Activated CD8-positive, alpha-beta memory T cell treated with anti-CD3 and anti-CD28 coated beads for 24 hours (primary cell): Measurements from ENCODE around the gene PABPN1L.
"Not testable (repeated sequence)": the region's sequence is repeated elsewhere in the genome, so short reads cannot be mapped to it uniquely, and the experiment has no call there.

ENCODE experiments used
- DNase-seq: peaks from one replicate; pipeline ENCODE4 v3.0.0-alpha.2; 2020

The PABPN1L gene

GRCh38 chr16:88900662-88901052, 34.2 kb upstream of the PABPN1L start:
- DNase-seq, result no peak

- no peak for DNase-seq
These were observed 33.6 kb upstream of the PABPN1L start for GRCh38 chr16:88899901-88900661.

GRCh38 chr16:88897696-88898425, 31.4 kb upstream of the PABPN1L start:
- no peak for DNase-seq

- DNase-seq, result no peak
These were observed 30.0 kb upstream of the PABPN1L start for GRCh38 chr16:88896238-88897070.

DNA sequence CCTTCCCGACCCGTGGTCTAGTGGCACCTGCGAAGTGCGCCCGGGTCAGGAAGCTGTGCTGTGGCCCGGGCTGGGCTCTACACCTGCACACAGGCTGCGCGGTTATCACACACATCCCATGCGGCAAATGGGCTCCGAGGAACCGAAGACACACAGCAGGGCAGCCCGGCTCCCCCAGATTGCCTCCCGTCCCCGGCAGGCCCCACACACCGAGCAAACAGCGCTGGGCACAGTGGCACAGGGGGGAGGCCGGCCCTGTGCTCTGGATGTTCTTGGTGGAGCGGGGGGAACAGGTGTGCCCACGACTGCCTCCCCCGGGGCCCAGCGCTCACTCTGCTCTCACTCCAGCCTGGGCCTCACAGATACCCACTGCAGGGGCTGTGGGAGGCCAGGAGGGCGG, 28.9 kb upstream of the PABPN1L start:
- no peak for DNase-seq

DNA sequence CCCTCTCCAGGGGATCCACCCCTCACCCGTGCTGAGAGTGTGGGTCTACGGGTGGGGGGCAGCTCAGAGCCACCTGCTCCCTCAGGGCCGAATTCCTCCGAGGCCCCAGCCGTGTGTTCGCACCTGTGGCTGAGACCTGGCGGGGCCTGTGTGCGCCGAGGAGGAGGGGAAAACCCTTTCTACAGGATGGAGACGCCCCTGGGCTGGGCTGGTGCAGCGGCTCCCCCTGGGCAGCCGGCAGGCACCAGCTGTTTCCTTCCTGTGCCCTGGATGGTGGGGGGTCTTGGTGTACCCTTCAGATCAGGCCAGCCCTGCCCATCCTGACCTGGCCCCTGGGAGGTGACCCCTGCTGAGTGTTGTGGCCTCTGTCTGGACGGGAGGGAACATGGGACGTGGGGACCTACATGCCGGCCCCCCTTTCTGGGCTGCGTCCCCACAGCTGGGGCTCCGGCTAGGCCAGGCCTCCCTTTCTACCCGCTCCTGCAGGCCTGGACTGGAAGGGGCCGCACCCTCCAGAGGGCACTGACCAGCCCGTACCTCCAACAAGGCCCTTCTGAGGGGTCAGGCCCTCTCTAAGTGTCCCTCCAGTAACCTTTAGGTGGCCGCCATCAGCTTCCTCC, 28.3 kb upstream of the PABPN1L start:
- no peak for DNase-seq

DNA sequence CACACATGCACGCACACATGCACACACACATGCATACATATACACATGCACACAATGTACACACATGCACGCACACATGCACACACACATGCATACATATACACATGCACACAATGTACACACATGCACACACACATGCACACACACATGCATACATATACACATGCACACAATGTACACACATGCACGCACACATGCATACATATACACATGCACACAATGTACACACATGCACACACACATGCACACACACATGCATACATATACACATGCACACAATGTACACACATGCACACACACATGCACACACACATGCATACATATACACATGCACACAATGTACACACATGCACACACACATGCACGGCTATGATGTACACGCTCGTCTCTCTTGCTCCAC, 27.8 kb upstream of the PABPN1L start:
- DNase-seq, result not testable (repeated sequence)

GRCh38 chr16:88893127-88893968, 26.9 kb upstream of the PABPN1L start:
- no peak for DNase-seq

DNA sequence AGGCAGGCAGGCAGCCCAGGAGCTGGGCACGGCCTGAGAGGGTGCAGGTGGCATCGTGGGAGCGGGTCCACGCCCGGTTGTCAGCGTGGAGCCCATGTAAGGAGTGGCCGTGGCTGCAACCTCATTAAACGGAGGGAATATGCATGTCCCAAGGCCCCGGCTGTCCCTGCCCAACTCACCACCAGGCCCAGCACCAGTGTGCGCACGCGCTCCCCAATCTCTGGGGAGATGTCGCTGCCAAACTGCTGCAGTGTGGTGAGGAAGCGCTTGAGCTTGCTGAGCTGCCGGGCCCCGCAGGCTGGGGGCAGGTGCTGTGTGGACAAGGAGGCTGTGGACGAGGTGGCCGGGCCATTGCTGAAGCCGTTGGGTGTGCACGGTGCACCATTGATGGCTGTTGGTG, 25.6 kb upstream of the PABPN1L start:
- DNase-seq, result no peak

DNA sequence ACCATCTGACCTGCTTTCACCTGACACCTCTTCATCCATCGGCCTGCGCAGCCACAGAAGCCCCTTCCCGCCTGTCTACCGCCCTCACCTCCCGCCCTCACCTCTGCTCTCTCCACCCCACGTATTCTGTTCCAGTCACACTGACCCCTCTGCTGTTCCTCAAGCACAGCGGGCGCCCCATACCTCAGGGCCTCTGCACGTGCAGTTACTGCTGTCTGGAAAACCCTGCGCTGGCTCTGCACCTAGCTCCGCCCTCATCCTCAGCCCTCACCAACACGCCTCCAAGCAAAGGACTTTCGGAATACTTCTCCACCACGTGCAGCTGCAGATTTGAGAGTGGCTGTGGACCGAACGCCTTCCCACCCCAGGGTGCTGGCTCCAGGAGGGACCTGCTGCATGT, 24.6 kb upstream of the PABPN1L start:
- DNase-seq, result no peak

DNA sequence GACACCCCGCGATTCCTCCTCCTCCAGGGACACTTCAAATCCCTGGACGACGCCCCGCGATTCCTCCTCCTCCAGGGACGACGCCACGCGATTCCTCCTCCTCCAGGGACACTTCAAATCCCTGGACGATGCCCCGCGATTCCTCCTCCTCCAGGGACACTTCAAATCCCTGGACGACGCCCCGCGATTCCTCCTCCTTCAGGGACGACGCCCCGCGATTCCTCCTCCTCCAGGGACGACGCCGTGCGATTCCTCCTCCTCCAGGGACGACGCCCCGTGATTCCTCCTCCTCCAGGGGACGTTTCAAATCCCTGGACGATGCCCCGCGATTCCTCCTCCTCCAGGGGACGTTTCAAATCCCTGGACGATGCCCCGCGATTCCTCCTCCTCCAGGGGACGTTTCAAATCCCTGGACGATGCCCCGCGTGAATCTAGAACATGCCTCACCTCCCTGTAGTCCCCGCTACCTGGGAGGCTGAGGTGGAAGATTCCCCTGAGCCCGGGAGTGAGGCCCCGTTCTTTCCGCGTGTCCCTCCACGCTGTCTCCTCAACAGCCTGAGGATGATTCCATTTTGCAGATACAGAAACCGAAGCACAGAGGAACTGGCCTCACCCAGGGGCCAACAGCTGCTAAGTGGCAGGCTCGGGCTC, 23.4 kb upstream of the PABPN1L start:
- DNase-seq, result not testable (repeated sequence)

GRCh38 chr16:88888461-88889387, 22.3 kb upstream of the PABPN1L start:
- DNase-seq, result no peak

- no peak for DNase-seq
These were observed 21.6 kb upstream of the PABPN1L start for GRCh38 chr16:88888057-88888456.

GRCh38 chr16:88886845-88887521, 20.5 kb upstream of the PABPN1L start:
- DNase-seq, result no peak

- no peak for DNase-seq
These were observed 20.0 kb upstream of the PABPN1L start for GRCh38 chr16:88886420-88886844.

DNA sequence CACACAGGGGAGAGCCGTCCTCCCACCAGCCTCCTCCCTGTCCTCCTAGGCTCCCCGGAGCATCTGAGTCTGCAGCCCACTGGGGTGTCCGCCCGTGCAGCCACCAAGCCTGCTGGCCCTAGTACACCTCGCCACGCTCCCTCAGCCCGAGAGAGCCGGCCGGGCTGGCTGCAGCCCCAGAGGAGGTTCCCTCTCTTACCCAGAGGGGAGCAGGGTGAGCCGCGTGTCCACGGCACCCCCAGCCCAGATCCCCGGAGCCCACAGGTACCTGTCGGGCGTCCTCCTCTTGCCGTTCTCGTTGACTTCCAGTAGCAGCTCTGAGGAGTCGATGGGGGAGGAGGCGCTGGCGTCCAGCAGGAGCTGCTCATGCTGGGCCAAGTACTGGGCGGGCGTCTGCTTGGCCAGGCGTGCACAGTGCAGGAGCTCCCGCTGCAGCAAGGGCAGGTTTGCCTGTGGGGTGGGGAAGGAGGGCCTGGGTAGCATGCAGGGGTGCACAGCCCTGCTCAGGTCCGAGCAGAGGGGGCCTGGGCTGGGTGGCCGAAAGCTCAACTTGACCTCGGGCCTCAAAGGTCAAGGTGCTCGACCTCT, 19.3 kb upstream of the PABPN1L start:
- no peak for DNase-seq

DNA sequence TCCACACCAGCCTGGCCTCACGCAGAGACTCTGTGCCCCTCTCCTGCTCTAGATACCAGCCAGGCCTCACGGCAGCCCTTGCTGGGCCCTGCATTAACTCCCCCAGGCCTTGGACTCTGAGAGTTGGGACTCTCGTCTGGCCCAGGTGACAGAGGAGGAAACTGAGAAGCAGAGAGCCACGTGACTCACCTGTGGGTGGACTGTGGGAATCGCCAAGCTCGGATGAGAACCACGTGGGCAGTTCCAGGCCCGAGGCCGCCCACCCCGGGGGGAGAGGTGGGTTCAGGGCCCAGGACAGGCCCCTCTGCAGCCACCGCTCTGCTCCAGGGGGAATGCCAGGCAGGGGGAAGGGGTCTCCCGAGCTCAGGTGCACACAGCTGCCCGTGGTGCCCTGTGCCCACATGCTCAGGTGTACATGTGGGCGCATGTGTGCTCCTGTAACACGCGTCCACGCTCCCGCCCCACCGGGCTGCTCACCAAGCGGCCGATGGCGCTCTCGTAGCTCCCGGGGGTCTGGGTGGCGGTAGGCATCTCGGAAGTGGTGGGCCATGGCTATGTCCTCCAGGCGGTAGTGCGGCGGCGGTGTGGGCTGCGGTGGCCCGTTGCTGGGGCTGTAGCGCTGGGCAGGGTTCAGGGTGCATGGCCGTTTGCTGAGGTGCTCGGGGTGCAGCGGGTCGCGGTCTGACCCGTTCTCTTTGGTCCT, 18.3 kb upstream of the PABPN1L start:
- DNase-seq, result no peak

DNA sequence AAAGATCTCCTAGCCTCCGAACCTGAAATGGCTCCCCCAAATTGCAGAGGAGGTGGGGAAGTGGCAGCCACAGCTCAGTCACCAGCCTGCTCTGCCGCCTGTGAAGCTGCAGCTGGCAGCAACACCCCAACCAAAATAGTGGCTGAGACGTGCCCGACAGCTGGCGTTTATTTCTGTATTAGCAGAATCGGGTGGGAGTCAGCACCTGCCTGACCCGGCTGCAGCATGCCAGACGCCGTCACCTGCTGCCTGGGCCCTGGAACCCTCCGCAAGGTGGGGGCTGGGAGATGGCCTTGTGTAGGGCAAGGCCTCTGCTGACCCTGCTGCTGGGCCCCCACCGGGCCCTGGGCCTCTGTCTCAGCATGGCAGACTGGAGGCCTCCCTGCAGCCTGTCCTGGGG, 17.5 kb upstream of the PABPN1L start:
- no peak for DNase-seq
